Right lobe of liver (tissue), 6 donors: ENCODE results near the gene PSMF1. TPM values are rescaled to one million over a fixed set of nuclear protein-coding genes. Genes with fewer than 3 reads are reported as not detected.
A peak's percentile ranks its signal among the peaks of the same experiment; 100 is the strongest.
"Not testable (repeated sequence)": the region's sequence is repeated elsewhere in the genome, so short reads cannot be mapped to it uniquely, and the experiment has no call there.

Source experiments
- ATAC-seq, 4 donors: fragments of 200-7000 bp; cut with Tn5 transposase; one replicate each; pipeline ENCODE4 v1.9.1; 2020; ENCODE audit warnings: mild to moderate bottlenecking in 4 of 4, moderate library complexity in 4 of 4
- DNase-seq, 3 donors: peaks; one replicate each; pipeline ENCODE4 v3.0.0-alpha.2; 2020
- H3K27ac ChIP-seq, 3 donors: fragments of 200-600 bp; one replicate each; pipeline ENCODE4 v1.8.0; 2022
- H3K27me3 ChIP-seq, 2 donors: fragments of 200-600 bp; one replicate each; pipeline ENCODE4 v1.8.0; 2022
- H3K36me3 ChIP-seq, 4 donors: fragments of 200-600 bp; sonication (generic) in 1 of 4; one replicate each; pipeline versions ENCODE4 v1.5.1 to v1.8.0; 2017 to 2022; ENCODE audit warnings: control low read depth in 1 of 4
- H3K4me1 ChIP-seq, 4 donors: fragments of 200-600 bp; sonication (generic) in 1 of 4; one replicate each; pipeline versions ENCODE4 v1.5.1 to v1.8.0; 2017 to 2022; ENCODE audit warnings: control low read depth in 1 of 4
- H3K4me3 ChIP-seq, 3 donors: fragments of 200-600 bp; one replicate each; pipeline ENCODE4 v1.8.0; 2022
- H3K9me3 ChIP-seq, 4 donors: fragments of 200-600 bp; sonication (generic) in 1 of 4; one replicate each; pipeline versions ENCODE4 v1.5.1 to v1.8.0; 2017 to 2022; ENCODE audit warnings: control low read depth in 1 of 4
- POLR2A ChIP-seq: fragments of 450-650 bp; IDR thresholded peaks from one replicate; pipeline ENCODE4 v1.6.1; 2017; ENCODE audit warnings: antibody characterized with exemption, mild to moderate bottlenecking
- WGBS: methylation state at CpG from one replicate; pipeline ENCODE4 v1.1.6; 2018; ENCODE audit warnings: low coverage, low lambda C conversion rate; ENCODE audit not compliant: insufficient coverage; ENCODE audit errors: missing lambda C conversion rate; 5-methylcytosine and 5-hydroxymethylcytosine counted together
- intact Hi-C, 2 donors: fragments of 100-400 bp; cut with DNase I; formaldehyde crosslinking; loops; one replicate each; pipeline versions ENCODE4 v1.11.2 to v1.14.1; 2022
- total RNA-seq, 6 experiments: library from RNA; depleted of rRNA in 2 of 6; stranded (reverse); fragments of >200 nt in 2 of 6; fragmentation: NEBNext Ultra II Directional in 3 of 6; extraction: Animal tissue kit (Norgen Biotek cat#: 25700) in 3 of 6; gene quantifications; one replicate each; pipeline versions ENCODE4 v1.1.0 to v1.2.4, GENCODE V29; 2016 to 2023
- TF ChIP-seq, protein P1 (sequence below), 4 donors: fragments of 200-600 bp in 3 of 4; fragments of 450-650 bp in 1 of 4; IDR thresholded peaks; one replicate each; pipeline versions ENCODE4 v1.5.1 to v1.8.0; 2016 to 2022; ENCODE audit warnings: antibody characterized with exemption in 4 of 4, mild to moderate bottlenecking in 2 of 4
- donor health status: DM: no; HTN: yes; CAD: no.
- donor health status: DM: no; HTN: no; CAD: no.
- donor health status: DM: no; HTN: no; CAD: no.
- donor health status: DM: no; HTN: yes; CAD: no.
- donor health status: DM: no; HTN: yes; CAD: no.

The PSMF1 gene
- total RNA-seq, 6 experiments from 2014 or later, result 82.5 to 260 (median 116) TPM

DNA sequence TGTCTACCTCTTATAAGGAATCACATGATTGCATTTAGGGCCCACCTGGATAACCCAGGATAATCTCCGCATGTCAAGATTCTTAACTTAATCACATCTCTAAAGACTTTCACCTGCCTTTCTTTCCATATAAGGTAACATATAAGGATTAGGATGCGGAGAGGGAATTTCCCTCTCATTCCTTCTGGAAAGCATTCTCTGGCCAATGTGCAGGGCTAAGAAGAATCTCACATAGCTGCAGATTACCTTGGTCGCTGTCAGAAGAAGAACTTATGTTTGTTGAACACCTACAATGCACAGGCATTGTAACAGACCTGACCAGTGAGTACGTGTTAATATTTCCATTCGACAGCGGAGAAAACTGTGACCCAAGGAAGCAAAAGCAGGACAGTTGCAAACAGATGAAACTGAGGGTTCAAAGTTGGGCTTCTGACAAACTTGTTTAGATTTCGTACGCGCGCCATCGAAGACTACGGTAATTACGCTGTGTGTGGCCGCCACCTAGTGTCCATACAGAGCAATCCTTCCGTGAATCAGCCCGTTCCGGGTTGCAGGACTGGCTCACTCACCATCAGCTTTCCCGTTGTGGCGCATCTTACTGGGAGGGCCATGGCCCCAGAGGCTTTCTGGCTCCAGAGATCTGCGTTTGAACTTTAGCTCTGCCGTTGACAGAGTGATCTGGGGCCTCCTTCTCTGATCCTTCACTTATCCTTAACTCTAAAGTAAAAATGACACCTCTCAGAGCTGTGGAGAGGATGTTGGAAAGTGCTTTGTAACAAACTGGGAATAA lies 94.4 kb downstream of the PSMF1 start:
- intact Hi-C loops, result no loop called here
- peak; percentile 70 to 72 (median 72) for DNase-seq
- no peaks in the 10 kb centered on the region for H3K36me3 ChIP-seq
- no peaks in the 10 kb centered on the region for H3K9me3 ChIP-seq
- TF ChIP-seq, protein P1, sequence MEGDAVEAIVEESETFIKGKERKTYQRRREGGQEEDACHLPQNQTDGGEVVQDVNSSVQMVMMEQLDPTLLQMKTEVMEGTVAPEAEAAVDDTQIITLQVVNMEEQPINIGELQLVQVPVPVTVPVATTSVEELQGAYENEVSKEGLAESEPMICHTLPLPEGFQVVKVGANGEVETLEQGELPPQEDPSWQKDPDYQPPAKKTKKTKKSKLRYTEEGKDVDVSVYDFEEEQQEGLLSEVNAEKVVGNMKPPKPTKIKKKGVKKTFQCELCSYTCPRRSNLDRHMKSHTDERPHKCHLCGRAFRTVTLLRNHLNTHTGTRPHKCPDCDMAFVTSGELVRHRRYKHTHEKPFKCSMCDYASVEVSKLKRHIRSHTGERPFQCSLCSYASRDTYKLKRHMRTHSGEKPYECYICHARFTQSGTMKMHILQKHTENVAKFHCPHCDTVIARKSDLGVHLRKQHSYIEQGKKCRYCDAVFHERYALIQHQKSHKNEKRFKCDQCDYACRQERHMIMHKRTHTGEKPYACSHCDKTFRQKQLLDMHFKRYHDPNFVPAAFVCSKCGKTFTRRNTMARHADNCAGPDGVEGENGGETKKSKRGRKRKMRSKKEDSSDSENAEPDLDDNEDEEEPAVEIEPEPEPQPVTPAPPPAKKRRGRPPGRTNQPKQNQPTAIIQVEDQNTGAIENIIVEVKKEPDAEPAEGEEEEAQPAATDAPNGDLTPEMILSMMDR (IDR thresholded peaks at IDR 0.05), result peak; percentile 77 to 86 (median 84)
- TF ChIP-seq POLR2A, result no peak
- H3K27me3 ChIP-seq, result no peaks in the 10 kb centered on the region
- WGBS, result 20% methylated on average over 13 of the region's 21 CpGs
- H3K27ac ChIP-seq, result no peak overlapping the region
- H3K4me3 ChIP-seq, result no peak overlapping the region
- no peaks in the 10 kb centered on the region for H3K4me1 ChIP-seq
- ATAC-seq, result peak; percentile 98 to 99 (median 98)

DNA sequence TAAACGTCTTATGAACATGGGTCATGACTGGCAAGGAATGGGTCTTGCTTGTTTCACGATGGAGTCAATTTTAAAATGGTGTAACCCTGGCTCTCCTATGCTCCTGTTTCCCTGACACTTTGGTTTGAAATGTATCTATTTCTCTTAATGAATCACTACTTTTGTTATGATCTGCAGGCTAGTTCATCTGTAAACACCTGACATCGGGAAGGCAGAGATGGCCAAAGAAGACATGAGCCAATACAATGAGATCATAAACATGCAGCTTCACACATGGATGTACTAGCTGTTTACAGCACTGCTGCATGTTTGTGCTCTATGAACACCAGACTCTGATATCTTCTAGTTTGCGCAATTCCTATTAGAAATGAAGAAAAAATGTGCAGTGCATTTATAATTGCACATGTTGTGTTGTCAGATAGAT lies 96.4 kb downstream of the PSMF1 start:
- TF ChIP-seq, protein P1 (IDR thresholded peaks at IDR 0.05), result no peak
- no peaks in the 10 kb centered on the region for H3K9me3 ChIP-seq
- H3K36me3 ChIP-seq, result no peaks in the 10 kb centered on the region
- DNase-seq (no peak), ATAC-seq (no peak)
- WGBS, result 49% methylated on average over 4 of the region's 4 CpGs
- H3K4me3 ChIP-seq, result no peak overlapping the region
- H3K27ac ChIP-seq, result no peak overlapping the region
- no peaks in the 10 kb centered on the region for H3K27me3 ChIP-seq
- no peaks in the 10 kb centered on the region for H3K4me1 ChIP-seq
- intact Hi-C loops, result no loop called here

DNA sequence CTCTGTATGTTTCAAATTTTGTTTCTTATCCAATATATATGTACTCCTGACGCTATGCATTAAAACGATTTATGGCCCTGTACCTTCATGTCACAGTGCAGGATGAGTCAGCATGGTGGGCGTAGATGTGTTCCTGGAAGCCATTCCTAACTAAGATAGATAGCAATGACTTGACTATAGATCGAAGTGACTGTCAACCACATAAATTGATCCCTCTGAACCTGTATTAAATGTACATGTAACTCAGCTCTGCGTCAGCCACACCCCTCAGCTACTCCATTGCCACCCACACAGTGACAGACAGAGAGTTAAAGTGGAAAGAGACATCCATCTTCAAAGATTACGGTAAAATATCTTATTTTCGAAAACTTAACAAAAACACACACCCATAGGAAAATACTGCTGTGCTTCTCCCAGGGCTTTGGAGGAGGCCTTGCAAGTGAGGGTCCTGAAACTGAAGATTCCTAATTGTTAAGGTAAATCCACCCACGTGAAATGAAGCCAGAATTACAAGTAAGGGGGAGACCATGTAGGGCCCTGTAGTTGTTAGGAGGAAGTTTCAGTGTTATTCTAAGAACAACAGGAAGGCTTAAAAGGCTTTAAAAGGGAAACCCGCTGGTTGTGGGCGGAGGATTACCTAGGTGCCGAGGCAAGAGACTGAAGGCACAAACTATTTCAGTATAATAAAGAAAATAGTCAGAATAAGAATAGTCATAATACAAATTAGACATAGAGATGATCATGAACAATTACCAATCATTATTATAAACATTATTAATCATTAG lies 97.2 kb downstream of the PSMF1 start:
- Histone ChIP-seq H3K27me3 (no peaks in the 10 kb centered on the region), H3K4me3 (no peak overlapping the region), H3K9me3 (no peaks in the 10 kb centered on the region), H3K36me3 (no peaks in the 10 kb centered on the region), H3K4me1 (no peaks in the 10 kb centered on the region), H3K27ac (no peak overlapping the region)
- ATAC-seq, result no peak
- no peak for DNase-seq
- TF ChIP-seq, protein P1 (IDR thresholded peaks at IDR 0.05), result no peak
- no peak for TF ChIP-seq POLR2A
- intact Hi-C loops, result no loop called here
- 60% methylated on average over 11 of the region's 11 CpGs for WGBS

DNA sequence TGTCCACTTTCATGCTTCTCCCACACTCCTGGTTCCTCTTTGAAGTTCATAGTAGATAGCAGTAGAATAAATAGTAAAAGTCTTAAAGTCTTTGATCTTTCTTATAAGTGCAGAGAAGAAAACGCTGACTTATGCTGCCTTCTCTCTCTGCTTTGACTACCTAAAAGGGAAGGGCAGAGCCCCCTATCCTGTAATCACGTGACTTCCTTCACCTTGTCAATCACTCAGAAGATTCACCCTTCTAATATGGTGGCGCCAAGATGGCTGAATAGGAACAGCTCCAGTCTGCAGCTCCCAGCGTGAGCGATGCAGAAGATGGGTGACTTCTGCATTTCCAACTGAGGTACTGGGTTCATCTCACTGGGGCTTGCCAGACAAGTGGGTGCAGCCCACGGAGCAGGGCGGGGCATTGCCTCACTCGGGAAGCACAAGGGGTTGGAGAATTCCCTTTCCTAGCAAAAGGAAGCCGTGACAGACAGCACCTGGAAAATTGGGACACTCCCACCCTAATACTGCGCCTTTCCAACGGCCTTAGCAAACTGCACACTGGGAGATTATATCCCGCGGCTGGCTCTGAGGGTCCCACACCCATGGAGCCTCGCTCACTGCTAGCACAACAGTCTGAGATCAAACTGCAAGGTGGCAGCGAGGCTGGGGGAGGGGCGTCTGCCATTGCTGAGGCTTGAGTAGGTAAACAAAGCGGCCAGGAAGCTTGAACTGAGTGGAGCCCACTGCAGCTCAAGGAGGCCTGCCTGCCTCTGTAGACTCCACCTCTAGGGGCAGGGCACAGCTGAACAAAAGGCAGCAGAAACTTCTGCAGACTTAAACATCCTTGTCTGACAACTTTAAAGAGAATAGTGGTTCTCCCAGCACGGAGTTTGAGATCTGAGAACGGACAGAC lies 98.4 kb downstream of the PSMF1 start:
- ATAC-seq, H3K4me1 ChIP-seq, H3K4me3 ChIP-seq, H3K27ac ChIP-seq, H3K9me3 ChIP-seq, H3K36me3 ChIP-seq, DNase-seq, H3K27me3 ChIP-seq, intact Hi-C loops: not testable (repeated sequence)
- WGBS, result 56% methylated on average over 5 of the region's 19 CpGs

Other genes with a start within 250 kb of the PSMF1 start
- under 1 TPM in 2 of 6 experiments, not detected in 4; 0.04 to 0.12 TPM for gene ANGPT4, start 202.3 kb upstream of the PSMF1 start, total RNA-seq
- gene RSPO4, start 116.3 kb upstream of the PSMF1 start, total RNA-seq, result under 1 TPM in 2 of 6 experiments, not detected in 4; 0.07 to 0.51 TPM
- gene TMEM74B, start 66.4 kb downstream of the PSMF1 start, total RNA-seq, result 1 to 10 TPM in 4 of 6 experiments, under 1 TPM in 2; 0.37 to 2.8 (median 1.8) TPM
- under 1 TPM in 1 of 6 experiments, not detected in 5; 0.19 TPM for gene C20orf202, start 84.9 kb downstream of the PSMF1 start, total RNA-seq
- gene RAD21L1, start 107.4 kb downstream of the PSMF1 start, total RNA-seq, result not detected
- under 1 TPM; 0.11 to 0.61 (median 0.12) TPM for gene SNPH, start 147.7 kb downstream of the PSMF1 start, total RNA-seq
- gene SDCBP2, start 210.5 kb downstream of the PSMF1 start, total RNA-seq, result 10 to 100 TPM in 3 of 6 experiments, 1 to 10 TPM in 3; 2.0 to 43.3 (median 16.6) TPM